ENCODE data around the gene ARL17A.
"Not testable (repeated sequence)": the region's sequence is repeated elsewhere in the genome, so short reads cannot be mapped to it uniquely, and the experiment has no call there.

ARL17A gene

DNA sequence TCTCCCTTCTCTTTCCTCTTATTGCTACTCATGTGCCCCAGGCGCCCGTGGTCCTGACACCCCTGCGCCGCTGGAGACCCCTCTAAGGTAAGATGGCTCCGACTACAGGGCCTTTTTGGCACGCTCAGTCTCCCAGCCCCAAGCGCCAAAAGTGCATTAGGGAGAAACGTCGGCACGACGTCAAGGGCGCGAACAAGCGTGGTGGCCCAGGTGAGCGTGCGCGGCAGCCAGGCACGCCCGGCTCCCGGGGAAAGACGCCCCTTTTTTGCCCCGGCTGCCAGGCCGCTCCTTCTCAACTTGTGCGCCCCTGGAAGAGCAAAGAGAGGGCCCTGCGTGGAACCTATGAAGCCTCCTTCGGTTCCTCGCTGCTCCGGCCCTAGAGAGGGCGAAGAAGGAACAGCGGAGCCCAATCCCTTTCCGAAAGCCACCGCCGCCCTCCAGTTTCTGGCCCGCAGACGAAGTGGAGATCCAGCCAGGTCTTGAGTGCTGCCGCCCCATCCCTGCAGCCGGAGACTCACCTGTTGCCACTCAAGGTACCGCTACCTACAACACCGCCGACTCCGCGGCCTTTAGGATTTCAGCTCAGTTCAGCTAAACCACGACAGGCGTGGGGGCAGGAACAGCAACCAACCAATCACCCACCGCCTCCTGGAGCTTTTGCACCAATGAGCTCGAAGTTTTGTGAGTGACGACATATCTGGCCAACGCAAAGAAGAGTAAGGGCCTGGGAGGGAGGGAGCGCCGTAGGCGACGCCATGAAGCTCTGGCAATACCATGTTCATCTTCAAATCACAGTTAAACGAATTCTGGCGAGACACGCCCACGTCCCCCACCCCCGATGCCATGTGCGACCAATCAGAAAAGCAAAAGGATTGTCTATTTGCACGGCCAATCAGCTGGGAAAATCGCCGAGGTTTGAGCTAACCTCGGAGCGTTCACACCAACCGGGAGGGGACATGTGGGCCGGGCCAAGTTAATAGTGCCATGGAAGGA, at the start of gene ARL17A:
Gene ARL17A, minus strand, starts transcription at position 609 of the 993 bp plus-strand sequence. CDS start 3,369 bp downstream, outside the sequence.
- TF ChIP-seq, protein P1, sequence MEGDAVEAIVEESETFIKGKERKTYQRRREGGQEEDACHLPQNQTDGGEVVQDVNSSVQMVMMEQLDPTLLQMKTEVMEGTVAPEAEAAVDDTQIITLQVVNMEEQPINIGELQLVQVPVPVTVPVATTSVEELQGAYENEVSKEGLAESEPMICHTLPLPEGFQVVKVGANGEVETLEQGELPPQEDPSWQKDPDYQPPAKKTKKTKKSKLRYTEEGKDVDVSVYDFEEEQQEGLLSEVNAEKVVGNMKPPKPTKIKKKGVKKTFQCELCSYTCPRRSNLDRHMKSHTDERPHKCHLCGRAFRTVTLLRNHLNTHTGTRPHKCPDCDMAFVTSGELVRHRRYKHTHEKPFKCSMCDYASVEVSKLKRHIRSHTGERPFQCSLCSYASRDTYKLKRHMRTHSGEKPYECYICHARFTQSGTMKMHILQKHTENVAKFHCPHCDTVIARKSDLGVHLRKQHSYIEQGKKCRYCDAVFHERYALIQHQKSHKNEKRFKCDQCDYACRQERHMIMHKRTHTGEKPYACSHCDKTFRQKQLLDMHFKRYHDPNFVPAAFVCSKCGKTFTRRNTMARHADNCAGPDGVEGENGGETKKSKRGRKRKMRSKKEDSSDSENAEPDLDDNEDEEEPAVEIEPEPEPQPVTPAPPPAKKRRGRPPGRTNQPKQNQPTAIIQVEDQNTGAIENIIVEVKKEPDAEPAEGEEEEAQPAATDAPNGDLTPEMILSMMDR (IDR thresholded peaks at IDR 0.05): not testable (repeated sequence)

DNA sequence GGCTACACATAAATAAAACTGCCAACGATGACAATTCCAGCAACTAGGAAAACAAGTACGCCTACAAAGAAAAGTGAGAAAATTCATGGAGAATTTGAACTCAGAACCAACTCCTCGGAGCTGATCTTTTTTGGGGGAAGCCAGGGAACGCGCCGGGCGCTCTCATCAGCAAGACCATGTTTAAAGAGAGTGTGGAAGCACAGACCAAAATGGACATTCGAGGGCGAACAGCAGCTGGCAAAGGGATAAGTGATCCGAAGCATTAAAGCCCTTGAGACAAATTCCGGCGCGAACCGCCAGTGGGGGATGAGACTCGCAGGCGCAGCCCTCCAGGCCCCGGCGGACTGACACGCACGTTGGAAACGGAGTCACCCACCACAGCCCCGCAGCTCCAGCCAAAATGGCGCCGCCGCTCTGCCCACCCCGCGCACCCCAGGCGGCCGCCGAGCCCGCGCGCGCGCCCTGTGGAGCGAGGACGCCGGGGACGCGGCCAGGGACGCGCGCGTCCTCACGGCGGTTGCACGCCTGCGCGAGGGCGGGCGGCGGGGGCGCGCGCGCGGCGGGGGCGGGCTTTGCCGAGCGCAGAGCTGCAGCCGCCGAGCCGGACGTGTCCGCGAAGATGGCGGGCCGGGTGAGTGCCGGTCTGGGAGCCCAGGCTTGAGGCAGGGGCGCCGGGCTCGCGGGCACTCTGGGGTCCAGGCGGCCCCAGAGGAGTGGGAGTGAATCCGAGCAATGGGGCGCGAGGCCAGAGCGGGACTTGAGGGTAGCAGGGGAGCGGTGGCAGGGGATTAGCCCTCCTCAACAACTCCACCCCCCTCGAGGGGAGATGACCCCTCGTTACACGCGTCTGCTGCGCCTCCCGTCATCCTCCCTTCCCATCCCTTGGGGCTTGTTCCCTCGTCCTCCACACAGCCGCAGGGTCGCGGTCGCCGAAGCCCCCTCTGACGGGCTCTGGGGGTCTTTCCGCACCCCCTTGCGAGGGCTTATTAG, 11.0 kb upstream of the ARL17A start, which contains the start of gene NSF:
Gene NSF, plus strand, starts transcription at position 513 of the 990 bp plus-strand sequence. Its CDS starts 107 bp downstream, at position 620.
- TF ChIP-seq, protein P1 (IDR thresholded peaks at IDR 0.05): not testable (repeated sequence)

DNA sequence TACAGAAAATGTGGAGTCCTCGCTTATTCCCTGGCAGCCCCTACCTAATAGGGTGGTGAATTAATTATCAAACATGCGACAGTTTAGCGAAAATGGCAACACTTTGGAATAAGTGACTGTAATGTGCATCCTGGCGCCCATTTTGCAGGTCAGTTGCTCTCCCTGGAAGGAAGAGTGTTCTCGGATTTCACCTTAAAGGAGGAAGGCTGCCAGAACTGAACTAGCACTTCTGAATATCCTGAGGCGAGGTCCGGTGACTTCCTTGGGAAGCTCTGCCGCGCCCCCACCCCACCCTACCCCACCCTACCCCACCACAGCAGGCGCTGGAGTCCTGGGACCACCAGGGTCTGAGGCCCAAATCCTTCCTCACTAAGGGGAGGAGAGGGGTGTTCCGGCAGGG, 67.3 kb downstream of the ARL17A start, which contains the start of gene LRRC37A2:
Gene LRRC37A2, plus strand, starts transcription at position 301 of the 400 bp plus-strand sequence. CDS start 245 bp downstream, outside the sequence.
- TF ChIP-seq, protein P1 (IDR thresholded peaks at IDR 0.05): not testable (repeated sequence)

Measured in LNCAP (cell line).